Glutamatergic neuron (in vitro differentiated cells): ENCODE measurements around the gene ZFHX3. TPM values are rescaled to one million over a fixed set of nuclear protein-coding genes. Genes with fewer than 3 reads are reported as not detected.
A peak's percentile ranks its signal among the peaks of the same experiment; 100 is the strongest.

ENCODE experiments used
- DNase-seq: peaks from one replicate; pipeline ENCODE4 v3.0.0; 2022
- H3K27ac Mint-ChIP-seq: one replicate; pipeline ENCODE4 v1.8.0; 2020; ENCODE audit warnings: mild to moderate bottlenecking, mixed read lengths, inconsistent platforms; ENCODE audit not compliant: unreplicated experiment
- H3K27me3 Mint-ChIP-seq: one replicate; pipeline ENCODE4 v1.8.0; 2020; ENCODE audit warnings: mild to moderate bottlenecking, moderate library complexity, mixed read lengths, inconsistent platforms; ENCODE audit not compliant: unreplicated experiment
- H3K36me3 Mint-ChIP-seq: one replicate; pipeline ENCODE4 v1.8.0; 2020; ENCODE audit warnings: mild to moderate bottlenecking, mixed read lengths, inconsistent platforms; ENCODE audit not compliant: unreplicated experiment
- H3K4me1 Mint-ChIP-seq: one replicate; pipeline ENCODE4 v1.8.0; 2020; ENCODE audit warnings: mild to moderate bottlenecking, low read depth, mixed read lengths, inconsistent platforms; ENCODE audit not compliant: unreplicated experiment
- H3K4me3 Mint-ChIP-seq: one replicate; pipeline ENCODE4 v1.8.0; 2020; ENCODE audit warnings: mild to moderate bottlenecking, mixed read lengths, inconsistent platforms; ENCODE audit not compliant: unreplicated experiment
- H3K9me3 Mint-ChIP-seq: one replicate; pipeline ENCODE4 v1.8.0; 2020; ENCODE audit warnings: mild to moderate bottlenecking, moderate library complexity, mixed read lengths, inconsistent platforms; ENCODE audit not compliant: unreplicated experiment
- CTCF ChIP-seq: fragments of 200-600 bp; sonication (generic); IDR thresholded peaks from one replicate; pipeline ENCODE4 v1.5.0; 2021; ENCODE audit not compliant: partially characterized antibody, unreplicated experiment
- total RNA-seq: library from RNA; stranded (reverse); fragmentation: NEBNext Ultra II Directional; extraction: Animal tissue kit (Norgen Biotek cat#: 25700); gene quantifications from one replicate; pipeline ENCODE4 v1.2.1, GENCODE V29; 2021; ENCODE audit not compliant: unreplicated experiment

The ZFHX3 gene
- total RNA-seq, 1 donor from 2014 or later, result 6.8 TPM

- no peak overlapping the region for H3K27ac Mint-ChIP-seq
- H3K27me3 Mint-ChIP-seq, result peaks cover 6% of the 10 kb centered on the region
- no peak for TF ChIP-seq CTCF
- peaks cover 9% of the 10 kb centered on the region for H3K9me3 Mint-ChIP-seq
- no peak for DNase-seq
- H3K4me1 Mint-ChIP-seq, result peaks cover 31% of the 10 kb centered on the region
- peak overlapping the region; percentile 63 for H3K4me3 Mint-ChIP-seq
- H3K36me3 Mint-ChIP-seq, result no peaks in the 10 kb centered on the region
Observed at GRCh38 chr16:72962347-72962746, 85.6 kb downstream of the ZFHX3 start.

GRCh38 chr16:72961863-72962262, 86.1 kb downstream of the ZFHX3 start:
- peak overlapping the region; percentile 2 for H3K27ac Mint-ChIP-seq
- no peak overlapping the region for H3K4me3 Mint-ChIP-seq
- DNase-seq, result no peak
- no peaks in the 10 kb centered on the region for H3K36me3 Mint-ChIP-seq
- H3K9me3 Mint-ChIP-seq, result peaks cover 9% of the 10 kb centered on the region
- H3K27me3 Mint-ChIP-seq, result peaks cover 6% of the 10 kb centered on the region
- H3K4me1 Mint-ChIP-seq, result peaks cover 31% of the 10 kb centered on the region
- no peak for TF ChIP-seq CTCF

- peaks cover 6% of the 10 kb centered on the region for H3K27me3 Mint-ChIP-seq
- no peaks in the 10 kb centered on the region for H3K36me3 Mint-ChIP-seq
- peak; percentile 49 for TF ChIP-seq CTCF
- peak overlapping the region; percentile 62 for H3K27ac Mint-ChIP-seq
- peak; percentile 77 for DNase-seq
- H3K9me3 Mint-ChIP-seq, result peaks cover 9% of the 10 kb centered on the region
- peaks cover 31% of the 10 kb centered on the region for H3K4me1 Mint-ChIP-seq
- H3K4me3 Mint-ChIP-seq, result peak overlapping the region; percentile 19
Observed at GRCh38 chr16:72961115-72961832, 86.7 kb downstream of the ZFHX3 start.

GRCh38 chr16:72960101-72960500, 87.8 kb downstream of the ZFHX3 start:
- Mint-ChIP-seq H3K9me3 (peaks cover 9% of the 10 kb centered on the region), H3K36me3 (no peaks in the 10 kb centered on the region)

More at GRCh38 chr16:72960101-72960500, 87.8 kb downstream of the ZFHX3 start:
- peaks cover 6% of the 10 kb centered on the region for H3K27me3 Mint-ChIP-seq
- no peak for TF ChIP-seq CTCF
- DNase-seq, result no peak
- no peak overlapping the region for H3K4me3 Mint-ChIP-seq
- H3K4me1 Mint-ChIP-seq, result peaks cover 31% of the 10 kb centered on the region
- no peak overlapping the region for H3K27ac Mint-ChIP-seq
